ENCODE results near the gene SETDB1. TPM values are rescaled to one million over a fixed set of nuclear protein-coding genes. Genes with fewer than 3 reads are reported as not detected.
"Not testable (repeated sequence)": the region's sequence is repeated elsewhere in the genome, so short reads cannot be mapped to it uniquely, and the experiment has no call there.

Gene SETDB1
- total RNA-seq, 4 donors from 2014 or later = 23.5 to 38.1 (median 32.8) TPM

DNA sequence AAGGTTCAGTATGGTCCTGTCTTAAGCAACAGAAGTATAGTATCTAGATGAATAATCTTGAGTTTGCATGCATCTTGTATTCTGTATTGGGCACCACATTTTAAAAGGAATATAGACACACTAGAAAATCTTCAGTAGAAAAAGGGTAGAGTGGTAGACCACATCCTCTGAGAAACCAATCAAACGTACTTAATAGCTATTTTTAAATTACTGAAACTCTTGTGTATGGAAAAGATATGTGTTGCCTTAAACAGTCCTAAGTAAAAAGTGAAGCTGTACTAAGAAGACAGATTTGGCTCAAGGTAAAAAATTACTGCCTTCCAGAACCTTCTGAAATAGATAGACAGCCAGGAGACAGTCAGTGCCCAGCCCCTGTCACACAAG lies 36.1 kb upstream of the SETDB1 start:
- intact Hi-C loops (cut with DNase I; ENCODE audit: low total_unique reads) = no loop called here
- TF ChIP-seq, protein P1, sequence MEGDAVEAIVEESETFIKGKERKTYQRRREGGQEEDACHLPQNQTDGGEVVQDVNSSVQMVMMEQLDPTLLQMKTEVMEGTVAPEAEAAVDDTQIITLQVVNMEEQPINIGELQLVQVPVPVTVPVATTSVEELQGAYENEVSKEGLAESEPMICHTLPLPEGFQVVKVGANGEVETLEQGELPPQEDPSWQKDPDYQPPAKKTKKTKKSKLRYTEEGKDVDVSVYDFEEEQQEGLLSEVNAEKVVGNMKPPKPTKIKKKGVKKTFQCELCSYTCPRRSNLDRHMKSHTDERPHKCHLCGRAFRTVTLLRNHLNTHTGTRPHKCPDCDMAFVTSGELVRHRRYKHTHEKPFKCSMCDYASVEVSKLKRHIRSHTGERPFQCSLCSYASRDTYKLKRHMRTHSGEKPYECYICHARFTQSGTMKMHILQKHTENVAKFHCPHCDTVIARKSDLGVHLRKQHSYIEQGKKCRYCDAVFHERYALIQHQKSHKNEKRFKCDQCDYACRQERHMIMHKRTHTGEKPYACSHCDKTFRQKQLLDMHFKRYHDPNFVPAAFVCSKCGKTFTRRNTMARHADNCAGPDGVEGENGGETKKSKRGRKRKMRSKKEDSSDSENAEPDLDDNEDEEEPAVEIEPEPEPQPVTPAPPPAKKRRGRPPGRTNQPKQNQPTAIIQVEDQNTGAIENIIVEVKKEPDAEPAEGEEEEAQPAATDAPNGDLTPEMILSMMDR (IDR thresholded peaks at IDR 0.05) = no peak
- no peak for TF ChIP-seq POLR2A (IDR thresholded peaks at IDR 0.05)
- H3K4me3 ChIP-seq (ENCODE audit: low read depth, poor library complexity, severe bottlenecking) = no peak overlapping the region
- 56 to 59% methylated on average over 1 of the region's 1 CpG for WGBS, 2 donors
- no peak for DNase-seq (ENCODE audit: low spot score in 2 of 2)

DNA sequence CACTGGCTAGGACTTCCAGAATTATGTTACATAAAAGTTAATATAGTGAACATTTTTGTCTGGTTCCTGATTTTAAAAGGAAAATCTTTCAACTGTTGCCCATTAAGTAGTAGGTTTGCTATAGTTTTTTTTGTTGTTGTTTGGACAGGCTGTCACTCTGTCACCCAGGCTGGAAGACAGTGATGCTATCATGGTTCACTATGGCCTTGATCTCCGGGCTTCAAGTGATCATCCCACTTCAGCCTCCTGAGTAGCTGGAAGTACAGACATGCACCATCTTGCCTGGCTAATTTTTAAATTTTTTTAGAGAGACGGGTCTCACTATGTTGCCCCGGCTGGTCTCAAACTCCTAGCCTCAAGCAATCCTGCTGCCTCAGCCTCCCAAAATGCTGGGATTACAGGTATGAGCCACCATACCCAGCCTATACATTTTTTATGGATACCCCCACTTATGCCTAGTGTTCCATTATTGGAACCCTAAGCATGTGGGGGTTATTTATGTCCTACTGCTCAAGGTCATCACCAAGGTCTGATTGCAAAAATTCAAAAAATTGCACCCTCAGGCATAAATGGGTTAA lies 32.7 kb upstream of the SETDB1 start:
- H3K4me3 ChIP-seq (ENCODE audit: low read depth, poor library complexity, severe bottlenecking) = no peak overlapping the region
- no peak for TF ChIP-seq POLR2A (IDR thresholded peaks at IDR 0.05)
- TF ChIP-seq, protein P1 (IDR thresholded peaks at IDR 0.05) = no peak
- 89 to 90% methylated on average over 3 of the region's 3 CpGs for WGBS, 2 donors
- no peak for DNase-seq (ENCODE audit: low spot score in 2 of 2)
- intact Hi-C loops (cut with DNase I; ENCODE audit: low total_unique reads) = no loop called here

DNA sequence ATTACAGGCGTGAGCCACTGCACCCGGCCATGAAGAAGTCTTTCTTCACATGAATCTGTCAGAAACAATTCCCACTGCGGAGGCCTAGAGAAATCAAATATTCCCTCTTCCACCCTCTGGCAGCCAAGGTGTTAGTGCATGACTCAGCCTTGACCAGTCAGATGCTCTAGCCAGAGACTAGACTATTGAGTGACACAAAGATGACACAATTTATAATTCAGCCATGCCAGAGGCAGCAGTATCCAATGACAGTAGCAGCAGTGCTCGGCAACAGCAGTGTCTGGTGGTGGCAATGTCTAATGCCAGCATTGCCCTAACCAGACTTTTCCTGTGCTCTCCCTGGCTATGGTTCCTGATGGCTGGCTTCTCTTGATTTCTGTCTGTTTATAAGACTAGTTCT lies 30.5 kb upstream of the SETDB1 start:
- 79 to 80% methylated on average over 4 of the region's 4 CpGs for WGBS, 2 donors
- H3K4me3 ChIP-seq (ENCODE audit: low read depth, poor library complexity, severe bottlenecking) = no peak overlapping the region
- no peak for DNase-seq (ENCODE audit: low spot score in 2 of 2)
- intact Hi-C loops (cut with DNase I; ENCODE audit: low total_unique reads) = no loop called here
- TF ChIP-seq, protein P1 (IDR thresholded peaks at IDR 0.05) = no peak
- no peak for TF ChIP-seq POLR2A (IDR thresholded peaks at IDR 0.05)

DNA sequence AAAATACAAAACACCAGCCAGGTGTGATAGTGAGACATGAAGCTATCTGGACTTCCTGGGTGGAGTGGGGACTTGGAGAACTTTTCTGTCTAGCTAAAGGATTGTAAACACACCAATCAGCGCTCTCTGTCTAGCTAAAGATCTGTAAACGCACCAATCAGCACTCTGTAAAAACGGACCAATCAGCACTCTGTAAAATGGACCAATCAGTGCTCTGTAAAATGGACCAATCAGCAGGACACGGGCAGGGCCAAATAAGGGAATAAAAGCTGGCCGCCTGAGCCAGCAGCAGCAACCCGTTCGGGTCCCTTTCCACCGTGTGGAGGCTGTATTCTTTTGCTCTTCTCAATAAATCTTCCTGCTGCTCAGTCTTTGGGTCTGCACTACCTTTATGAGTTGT lies 26.4 kb upstream of the SETDB1 start:
- DNase-seq (ENCODE audit: low spot score in 2 of 2); intact Hi-C loops (cut with DNase I; ENCODE audit: low total_unique reads); H3K4me3 ChIP-seq (ENCODE audit: low read depth, poor library complexity, severe bottlenecking): not testable (repeated sequence)
- WGBS, 2 donors = 87 to 95% methylated on average over 8 of the region's 8 CpGs

DNA sequence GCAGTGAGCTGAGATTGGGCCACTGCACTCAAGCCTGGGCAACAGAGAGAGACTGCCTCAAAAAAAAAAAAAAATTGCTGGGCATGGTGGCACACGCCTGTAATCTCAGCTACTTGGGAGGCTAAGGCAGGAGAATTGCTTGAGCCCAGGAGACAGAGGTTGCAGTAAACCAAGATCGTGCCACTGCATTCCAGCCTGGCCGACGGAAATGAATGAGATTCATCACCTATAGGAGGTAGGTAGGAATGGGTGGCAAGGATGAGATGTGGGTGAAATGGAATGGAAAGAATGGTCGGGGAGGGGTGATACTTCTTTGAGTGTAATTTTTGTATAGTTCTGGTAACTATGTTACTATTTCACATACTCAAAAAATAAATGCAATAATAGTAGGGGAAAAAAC lies 23.8 kb upstream of the SETDB1 start:
- DNase-seq (ENCODE audit: low spot score in 2 of 2) = no peak
- WGBS, 2 donors = 87 to 90% methylated on average over 5 of the region's 5 CpGs
- no peak overlapping the region for H3K4me3 ChIP-seq (ENCODE audit: low read depth, poor library complexity, severe bottlenecking)
- TF ChIP-seq, protein P1 (IDR thresholded peaks at IDR 0.05) = no peak
- TF ChIP-seq POLR2A (IDR thresholded peaks at IDR 0.05) = no peak
- intact Hi-C loops (cut with DNase I; ENCODE audit: low total_unique reads) = no loop called here

DNA sequence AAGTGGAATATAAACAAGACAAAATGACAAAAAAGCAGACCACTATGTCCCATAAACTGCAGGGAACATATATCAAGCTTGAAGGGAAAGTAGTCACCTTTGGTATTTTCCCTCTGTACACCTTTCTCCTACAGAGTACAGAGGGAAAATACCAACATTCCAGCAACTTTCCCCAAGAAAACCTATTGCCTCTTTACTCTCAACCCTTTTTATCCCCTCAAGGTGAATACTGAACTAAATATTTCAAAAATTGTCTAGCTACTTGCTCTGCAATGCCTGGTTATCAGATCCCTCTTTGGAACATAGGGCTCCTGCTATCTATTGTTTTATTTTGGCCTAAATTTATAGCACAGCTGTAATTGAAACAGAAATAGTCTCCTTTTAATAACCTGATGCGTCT lies 23.4 kb upstream of the SETDB1 start:
- TF ChIP-seq, protein P1 (IDR thresholded peaks at IDR 0.05) = no peak
- no peak for TF ChIP-seq POLR2A (IDR thresholded peaks at IDR 0.05)
- WGBS, 2 donors = 69% methylated on average over 1 of the region's 1 CpG
- DNase-seq (ENCODE audit: low spot score in 2 of 2) = no peak
- H3K4me3 ChIP-seq (ENCODE audit: low read depth, poor library complexity, severe bottlenecking) = no peak overlapping the region
- intact Hi-C loops (cut with DNase I; ENCODE audit: low total_unique reads) = no loop called here

All from lower leg skin (tissue), 4 donors.